T-helper 17 cell (primary cell): Measurements from ENCODE around the gene EPHA6. TPM values are rescaled to one million over a fixed set of nuclear protein-coding genes. Genes with fewer than 3 reads are reported as not detected.

Experiments
- ATAC-seq: fragments of 150-1000 bp; cut with Tn5 transposase; 2 replicates; pipeline ENCODE4 v1.10.0; 2021; ENCODE audit warnings: mild to moderate bottlenecking, moderate library complexity
- DNase-seq, 3 donors: peaks; one replicate each; pipeline versions ENCODE4 v3.0.0 to v3.0.0-alpha.2; 2020 to 2021
- H3K9me3 ChIP-seq: one replicate; pipeline ENCODE4 v1.7.0; 2013; ENCODE audit warnings: low read length, mild to moderate bottlenecking; ENCODE audit not compliant: control insufficient read depth, poor library complexity, severe bottlenecking
- H3K27ac Mint-ChIP-seq: one replicate; pipeline ENCODE4 v1.8.0; 2022; ENCODE audit warnings: mild to moderate bottlenecking, moderate library complexity, mixed read lengths
- H3K27me3 Mint-ChIP-seq: one replicate; pipeline ENCODE4 v1.8.0; 2022; ENCODE audit warnings: mixed read lengths
- H3K36me3 Mint-ChIP-seq: one replicate; pipeline ENCODE4 v1.8.0; 2022; ENCODE audit warnings: low read depth, mixed read lengths
- H3K4me1 Mint-ChIP-seq: one replicate; pipeline ENCODE4 v1.8.0; 2022; ENCODE audit warnings: mild to moderate bottlenecking, mixed read lengths
- H3K4me3 Mint-ChIP-seq: one replicate; pipeline ENCODE4 v1.8.0; 2022; ENCODE audit warnings: mild to moderate bottlenecking, moderate library complexity, mixed read lengths
- total RNA-seq, 4 donors: library from RNA in 2 of 4; stranded (reverse) in 2 of 4; gene quantifications; one replicate each; pipeline ENCODE4 v1.2.3 and lab custom pipeline; 2022 to 2026

EPHA6 gene
- total RNA-seq, 2 donors from 2014 or later = not detected

GRCh38 chr3:97102641-97103040, 288.2 kb downstream of the EPHA6 start:
- H3K4me3 Mint-ChIP-seq = no peak overlapping the region
- DNase-seq = no peak

GRCh38 chr3:97105989-97106651, 291.7 kb downstream of the EPHA6 start:
- Mint-ChIP-seq H3K27ac (no peak overlapping the region), H3K27me3 (no peaks in the 10 kb centered on the region), H3K4me1 (no peaks in the 10 kb centered on the region), H3K4me3 (no peak overlapping the region), H3K36me3 (no peaks in the 10 kb centered on the region)
- no peak for DNase-seq
- no peak for ATAC-seq
- peaks cover 3% of the 10 kb centered on the region for H3K9me3 ChIP-seq

More at GRCh38 chr3:97102641-97103040, 288.2 kb downstream of the EPHA6 start:
- H3K9me3 ChIP-seq = peaks cover 3% of the 10 kb centered on the region
- ATAC-seq = no peak
- Mint-ChIP-seq H3K27me3 (no peaks in the 10 kb centered on the region), H3K27ac (no peak overlapping the region), H3K4me1 (no peaks in the 10 kb centered on the region), H3K36me3 (no peaks in the 10 kb centered on the region)

- H3K4me1 Mint-ChIP-seq = no peaks in the 10 kb centered on the region
- H3K9me3 ChIP-seq = peaks cover 3% of the 10 kb centered on the region
- H3K27ac Mint-ChIP-seq = no peak overlapping the region
- H3K27me3 Mint-ChIP-seq = no peaks in the 10 kb centered on the region
- no peak overlapping the region for H3K4me3 Mint-ChIP-seq
- ATAC-seq (no peak), DNase-seq (no peak)
- no peaks in the 10 kb centered on the region for H3K36me3 Mint-ChIP-seq
Measured at GRCh38 chr3:97106652-97106989, 292.2 kb downstream of the EPHA6 start.

GRCh38 chr3:97108136-97108535, 293.7 kb downstream of the EPHA6 start:
- Mint-ChIP-seq H3K36me3 (no peaks in the 10 kb centered on the region), H3K4me3 (no peak overlapping the region), H3K4me1 (no peaks in the 10 kb centered on the region), H3K27ac (no peak overlapping the region), H3K27me3 (no peaks in the 10 kb centered on the region)
- DNase-seq (no peak), ATAC-seq (no peak)
- peaks cover 3% of the 10 kb centered on the region for H3K9me3 ChIP-seq

GRCh38 chr3:97111244-97111643, 296.9 kb downstream of the EPHA6 start:
- ATAC-seq (no peak), DNase-seq (no peak)
- Mint-ChIP-seq H3K27me3 (no peaks in the 10 kb centered on the region), H3K4me3 (no peak overlapping the region), H3K36me3 (no peaks in the 10 kb centered on the region), H3K4me1 (no peaks in the 10 kb centered on the region), H3K27ac (no peak overlapping the region)
- H3K9me3 ChIP-seq = no peaks in the 10 kb centered on the region

GRCh38 chr3:97121386-97121785, 307.0 kb downstream of the EPHA6 start:
- DNase-seq = no peak
- no peaks in the 10 kb centered on the region for H3K9me3 ChIP-seq
- H3K4me3 Mint-ChIP-seq = no peak overlapping the region
- no peak for ATAC-seq
- H3K27ac Mint-ChIP-seq = no peak overlapping the region
- no peaks in the 10 kb centered on the region for H3K4me1 Mint-ChIP-seq
- no peaks in the 10 kb centered on the region for H3K27me3 Mint-ChIP-seq
- no peaks in the 10 kb centered on the region for H3K36me3 Mint-ChIP-seq

GRCh38 chr3:97125902-97126499, 311.6 kb downstream of the EPHA6 start:
- Mint-ChIP-seq H3K4me3 (no peak overlapping the region), H3K27ac (no peak overlapping the region), H3K4me1 (no peaks in the 10 kb centered on the region), H3K36me3 (no peaks in the 10 kb centered on the region), H3K27me3 (no peaks in the 10 kb centered on the region)
- H3K9me3 ChIP-seq = no peaks in the 10 kb centered on the region
- DNase-seq (no peak), ATAC-seq (no peak)

GRCh38 chr3:97131476-97131875, 317.1 kb downstream of the EPHA6 start:
- no peaks in the 10 kb centered on the region for H3K36me3 Mint-ChIP-seq
- H3K4me3 Mint-ChIP-seq = no peak overlapping the region
- H3K27me3 Mint-ChIP-seq = no peaks in the 10 kb centered on the region
- no peaks in the 10 kb centered on the region for H3K9me3 ChIP-seq
- ATAC-seq (no peak), DNase-seq (no peak)
- H3K4me1 Mint-ChIP-seq = no peaks in the 10 kb centered on the region
- H3K27ac Mint-ChIP-seq = no peak overlapping the region

GRCh38 chr3:97138914-97139541, 324.6 kb downstream of the EPHA6 start:
- H3K27ac Mint-ChIP-seq = no peak overlapping the region

GRCh38 chr3:97148931-97149330, 334.5 kb downstream of the EPHA6 start:
- Mint-ChIP-seq H3K36me3 (no peaks in the 10 kb centered on the region), H3K27ac (no peak overlapping the region), H3K4me3 (no peak overlapping the region), H3K4me1 (no peaks in the 10 kb centered on the region), H3K27me3 (no peaks in the 10 kb centered on the region)
- H3K9me3 ChIP-seq = no peaks in the 10 kb centered on the region
- no peak for ATAC-seq
- DNase-seq = no peak

More at GRCh38 chr3:97138914-97139541, 324.6 kb downstream of the EPHA6 start:
- no peaks in the 10 kb centered on the region for H3K4me1 Mint-ChIP-seq
- DNase-seq (no peak), ATAC-seq (no peak)
- peaks cover 4% of the 10 kb centered on the region for H3K9me3 ChIP-seq
- no peaks in the 10 kb centered on the region for H3K36me3 Mint-ChIP-seq
- no peak overlapping the region for H3K4me3 Mint-ChIP-seq
- no peaks in the 10 kb centered on the region for H3K27me3 Mint-ChIP-seq

- Mint-ChIP-seq H3K4me3 (no peak overlapping the region), H3K27me3 (no peaks in the 10 kb centered on the region), H3K36me3 (no peaks in the 10 kb centered on the region), H3K4me1 (no peaks in the 10 kb centered on the region), H3K27ac (no peak overlapping the region)
- DNase-seq = no peak
- ATAC-seq = no peak
- H3K9me3 ChIP-seq = no peaks in the 10 kb centered on the region
Measured at GRCh38 chr3:97161169-97161568, 346.8 kb downstream of the EPHA6 start.

- DNase-seq = no peak
- no peak for ATAC-seq
- Mint-ChIP-seq H3K36me3 (no peaks in the 10 kb centered on the region), H3K27ac (no peak overlapping the region), H3K4me1 (no peaks in the 10 kb centered on the region), H3K27me3 (no peaks in the 10 kb centered on the region), H3K4me3 (no peak overlapping the region)
- no peaks in the 10 kb centered on the region for H3K9me3 ChIP-seq
Measured at GRCh38 chr3:97177242-97177641, 362.8 kb downstream of the EPHA6 start.

- ATAC-seq (no peak), DNase-seq (no peak)
- H3K27ac Mint-ChIP-seq = no peak overlapping the region
- no peaks in the 10 kb centered on the region for H3K9me3 ChIP-seq
- H3K4me3 Mint-ChIP-seq = no peak overlapping the region
- no peaks in the 10 kb centered on the region for H3K4me1 Mint-ChIP-seq
- no peaks in the 10 kb centered on the region for H3K27me3 Mint-ChIP-seq
- no peaks in the 10 kb centered on the region for H3K36me3 Mint-ChIP-seq
Measured at GRCh38 chr3:97181704-97182103, 367.3 kb downstream of the EPHA6 start.

- Mint-ChIP-seq H3K4me1 (no peaks in the 10 kb centered on the region), H3K27ac (no peak overlapping the region), H3K27me3 (no peaks in the 10 kb centered on the region), H3K4me3 (no peak overlapping the region), H3K36me3 (no peaks in the 10 kb centered on the region)
- ATAC-seq (no peak), DNase-seq (no peak)
- no peaks in the 10 kb centered on the region for H3K9me3 ChIP-seq
Measured at GRCh38 chr3:97187771-97188170, 373.4 kb downstream of the EPHA6 start.
